ENCODE data around the gene DZIP1.

Gene DZIP1

DNA sequence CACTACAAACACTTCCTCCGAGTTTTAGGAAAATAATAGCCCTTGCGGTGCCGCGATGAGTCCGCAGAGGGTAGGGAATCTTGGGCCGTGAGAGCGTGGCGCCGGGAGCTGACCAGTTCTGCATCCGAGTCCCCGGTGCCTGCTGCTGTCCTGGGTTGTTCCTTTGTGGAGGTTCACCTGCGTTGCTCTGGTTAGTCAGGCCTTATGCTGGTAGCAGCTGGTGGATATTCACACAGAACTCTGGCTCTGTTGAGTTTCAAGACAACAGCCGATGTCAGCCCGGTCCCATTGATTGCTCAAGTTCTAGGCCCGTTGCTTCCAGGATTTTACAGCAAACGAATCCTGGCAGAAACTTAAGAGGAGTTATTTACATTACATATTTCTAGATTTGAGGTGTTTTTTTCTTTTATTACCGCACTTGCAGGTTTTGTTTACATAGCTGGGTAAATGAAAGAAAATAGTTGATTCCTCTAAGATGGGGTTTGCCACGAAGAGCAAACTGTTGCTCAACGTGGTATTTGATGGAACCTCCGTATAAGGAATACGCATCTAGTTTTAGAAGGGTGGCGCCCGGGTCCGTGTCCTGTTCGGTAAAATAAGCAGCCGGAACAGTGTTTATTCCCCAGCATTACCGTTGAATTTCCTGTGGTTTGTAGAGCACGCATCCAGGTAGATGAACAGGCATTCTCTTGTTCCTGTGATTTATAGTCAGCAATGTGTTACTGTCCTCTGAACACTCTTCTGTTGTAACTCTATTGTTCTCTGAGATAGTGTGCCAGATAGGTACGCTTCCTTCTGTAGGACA lies 90.7 kb downstream of the DZIP1 start:
- in situ Hi-C loops (cut with MboI; ENCODE audit: low pct_unique_long_range_greater_than_20kb, low sequenced_read_pairs): no loop called here
- DNase-seq: no peak

DNA sequence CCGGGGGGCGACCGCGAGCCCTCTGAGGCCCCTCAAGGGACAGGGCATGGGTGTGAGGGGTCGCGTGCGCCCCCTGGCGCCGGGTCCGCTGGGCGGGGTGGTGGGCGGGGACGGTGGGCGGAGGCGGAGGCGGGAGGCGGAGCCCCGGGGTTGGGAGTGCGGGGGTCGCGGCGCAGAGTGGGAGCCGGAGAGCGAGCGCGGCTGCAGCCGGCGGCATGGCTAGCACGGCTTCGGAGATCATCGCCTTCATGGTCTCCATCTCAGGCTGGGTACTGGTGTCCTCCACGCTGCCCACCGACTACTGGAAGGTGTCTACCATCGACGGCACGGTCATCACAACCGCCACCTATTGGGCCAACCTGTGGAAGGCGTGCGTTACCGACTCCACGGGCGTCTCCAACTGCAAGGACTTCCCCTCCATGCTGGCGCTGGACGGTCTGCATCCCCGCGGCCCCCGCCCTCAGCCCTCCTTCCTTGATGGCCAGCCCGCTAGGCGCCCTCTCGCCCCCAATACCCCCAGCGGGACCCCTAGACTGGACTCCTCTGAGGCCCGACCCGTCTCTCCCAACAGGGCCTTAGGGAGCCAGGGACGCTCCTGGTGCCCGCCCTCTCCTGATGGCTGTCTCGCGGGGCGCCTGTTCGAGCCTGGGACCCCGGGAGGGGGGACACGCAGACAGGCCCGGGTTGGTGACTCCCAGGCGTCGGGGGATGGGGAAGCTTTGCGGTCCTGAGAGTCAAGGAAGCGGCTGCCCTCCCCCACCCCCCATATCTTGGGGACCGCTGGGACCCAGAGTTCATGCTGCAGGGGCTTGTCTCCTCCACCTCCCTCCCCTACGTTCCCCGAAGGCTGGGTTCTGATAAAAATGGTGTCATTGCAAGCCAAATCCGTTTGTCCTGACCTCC lies 91.7 kb downstream of the DZIP1 start, which contains the start of gene CLDN10:
Gene CLDN10, plus strand, starts transcription at position 182 of the 903 bp plus-strand sequence. Its CDS starts 34 bp downstream, at position 216.
- in situ Hi-C loops (cut with MboI; ENCODE audit: low pct_unique_long_range_greater_than_20kb, low sequenced_read_pairs): no loop called here
- no peak for DNase-seq

DNA sequence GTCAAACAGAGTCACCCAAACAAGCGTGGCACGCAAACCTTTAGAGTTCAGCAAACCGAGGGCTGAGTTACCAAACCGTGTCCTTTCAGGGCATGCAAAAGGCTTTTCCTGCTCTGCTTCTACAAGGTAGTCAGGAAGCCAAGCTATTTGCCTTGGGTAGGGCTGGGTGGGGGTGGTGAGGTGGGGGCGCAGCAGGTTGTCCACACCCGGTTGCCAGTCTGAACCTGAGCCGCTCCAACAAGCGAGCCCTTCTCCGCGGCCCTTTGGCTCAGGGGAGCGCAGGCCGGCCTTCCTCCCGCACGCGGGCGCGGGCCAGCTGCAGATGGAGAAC lies 92.3 kb downstream of the DZIP1 start:
- in situ Hi-C loops (cut with MboI; ENCODE audit: low pct_unique_long_range_greater_than_20kb, low sequenced_read_pairs): no loop called here
- DNase-seq: no peak

DNA sequence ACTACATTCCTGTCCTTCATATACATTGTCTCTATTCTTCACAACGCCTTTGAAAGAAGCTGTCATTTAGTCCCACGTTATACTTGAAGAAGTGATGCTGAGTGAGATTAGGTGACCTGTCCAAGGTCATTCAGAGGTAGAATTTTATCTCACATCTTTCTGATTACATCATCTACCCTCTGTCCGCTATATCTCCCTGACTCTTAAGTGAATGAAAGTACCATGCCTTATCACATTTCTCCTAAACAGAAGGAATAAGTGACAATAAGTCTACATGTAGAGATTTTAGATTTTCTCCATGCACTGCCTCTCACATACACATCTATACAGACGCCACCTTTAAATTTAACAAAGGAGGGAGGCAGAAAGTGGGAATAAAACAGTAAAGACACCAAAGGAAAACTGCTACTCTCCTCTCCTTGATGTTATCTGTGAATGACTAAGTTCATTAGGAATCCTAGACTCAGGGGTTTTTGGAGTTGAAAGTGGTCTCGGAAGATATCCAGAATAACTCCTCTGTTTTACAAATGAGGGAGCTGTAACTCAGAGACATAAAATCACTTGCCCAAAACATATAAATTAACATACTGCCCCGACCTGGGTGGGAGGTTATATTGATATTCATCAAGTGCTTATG lies 96.9 kb downstream of the DZIP1 start:
- in situ Hi-C loops (cut with MboI; ENCODE audit: low pct_unique_long_range_greater_than_20kb, low sequenced_read_pairs): no loop called here
- no peak for DNase-seq

DNA sequence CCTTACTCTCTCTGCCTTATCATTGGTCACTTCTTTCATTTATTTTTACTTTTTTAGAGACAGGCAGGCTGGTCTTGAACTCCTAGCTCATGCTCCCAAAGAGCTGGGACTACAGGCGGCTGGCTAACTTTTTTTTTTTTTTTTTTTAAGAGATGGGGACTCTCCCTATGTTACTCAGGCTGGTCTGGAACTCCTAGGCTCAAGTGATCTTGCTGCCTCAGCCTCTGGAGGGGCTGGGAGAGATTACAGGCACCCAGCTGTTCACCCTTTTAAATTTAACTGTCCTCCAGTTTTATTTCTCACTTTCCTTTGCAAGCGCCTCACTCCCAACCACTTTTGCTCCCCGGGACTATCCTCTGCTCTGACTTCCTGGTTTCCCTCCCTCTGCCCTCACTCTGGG lies 97.6 kb downstream of the DZIP1 start:
- in situ Hi-C loops (cut with MboI; ENCODE audit: low pct_unique_long_range_greater_than_20kb, low sequenced_read_pairs): no loop called here
- DNase-seq: no peak

DNA sequence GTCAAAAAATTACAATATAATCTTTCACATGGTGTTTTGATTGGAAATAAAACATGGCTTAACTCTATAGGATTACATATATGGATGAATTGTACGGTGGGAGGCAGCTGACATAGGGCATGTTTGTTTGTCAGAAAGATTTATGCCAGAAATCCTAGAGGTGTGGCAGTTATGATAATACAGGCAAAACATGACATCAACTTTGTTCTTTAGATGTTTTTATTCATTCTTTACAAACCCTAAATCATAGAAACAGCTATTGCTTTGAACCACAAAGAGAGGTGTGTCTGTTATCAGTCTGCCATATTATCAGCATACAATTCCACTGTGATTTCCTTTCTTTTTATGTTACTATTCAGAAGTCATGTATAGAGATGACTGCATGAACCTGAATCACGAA lies 100.2 kb downstream of the DZIP1 start:
- DNase-seq: no peak
- in situ Hi-C loops (cut with MboI; ENCODE audit: low pct_unique_long_range_greater_than_20kb, low sequenced_read_pairs): no loop called here

DNA sequence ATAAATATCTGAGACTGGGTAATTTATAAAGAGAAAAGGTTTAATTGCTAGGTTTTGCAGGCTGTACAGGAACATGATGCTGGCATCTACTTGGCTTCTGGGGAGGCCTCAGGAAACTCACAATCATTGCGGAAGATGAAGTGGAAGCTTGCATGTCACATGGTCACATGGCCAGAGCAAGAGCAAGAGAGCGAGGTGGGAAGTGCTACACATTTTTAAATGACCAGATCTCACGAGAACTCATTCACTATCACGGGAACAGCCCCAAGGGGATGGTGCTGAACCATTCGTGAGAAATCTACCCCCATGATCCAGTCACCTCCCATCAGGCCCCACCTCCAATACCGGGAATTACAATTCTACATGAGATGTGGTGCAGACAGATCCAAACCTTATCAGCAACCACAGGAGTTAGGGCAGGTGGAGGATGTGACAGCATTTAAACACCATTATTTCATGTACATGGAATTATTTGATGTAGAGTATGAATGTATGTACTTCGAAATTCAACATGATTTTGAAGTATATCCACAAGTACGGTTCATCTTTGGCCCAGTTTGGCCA lies 102.5 kb downstream of the DZIP1 start:
- in situ Hi-C loops (cut with MboI; ENCODE audit: low pct_unique_long_range_greater_than_20kb, low sequenced_read_pairs): no loop called here
- DNase-seq: no peak

DNA sequence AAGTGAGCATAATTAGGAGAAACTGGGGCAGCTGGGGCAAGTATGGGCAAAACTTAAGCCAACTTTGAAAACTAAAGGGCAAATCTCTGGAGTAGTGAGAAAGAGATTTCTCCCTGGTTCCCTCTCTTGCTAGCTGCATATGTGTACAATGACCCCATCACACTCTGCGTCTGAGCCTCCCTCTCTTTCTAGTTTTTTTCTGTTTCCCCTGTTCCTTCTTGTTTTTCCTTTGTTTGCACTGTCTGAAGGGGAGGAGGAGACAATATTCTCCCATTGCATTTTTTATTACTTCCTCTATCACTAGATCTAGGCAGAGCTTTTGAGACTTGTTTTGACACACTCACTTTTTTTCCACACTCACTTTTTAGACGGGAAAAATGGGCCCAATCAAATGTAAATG lies 103.2 kb downstream of the DZIP1 start:
- peak; percentile 48 for DNase-seq
- in situ Hi-C loops (cut with MboI; ENCODE audit: low pct_unique_long_range_greater_than_20kb, low sequenced_read_pairs): no loop called here

DNA sequence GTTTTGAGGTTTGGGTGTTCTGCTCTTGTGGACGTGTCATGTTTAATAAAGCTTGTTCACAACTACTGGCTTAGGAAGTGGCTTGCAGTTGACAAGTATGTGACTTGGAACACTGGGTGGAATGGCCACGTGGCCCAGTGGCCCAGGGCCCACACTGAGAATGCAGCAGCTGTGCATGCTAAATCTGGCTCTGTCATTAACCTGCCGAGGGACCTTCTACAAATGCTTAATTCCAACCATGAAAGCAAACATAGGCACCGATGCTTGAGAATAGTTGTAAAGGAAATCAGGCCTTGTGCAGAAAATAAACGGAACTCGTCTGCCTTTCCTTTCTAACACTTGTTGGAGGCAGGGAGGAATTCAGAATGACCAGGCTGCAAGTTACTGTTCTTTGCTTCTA lies 103.6 kb downstream of the DZIP1 start:
- DNase-seq: no peak
- in situ Hi-C loops (cut with MboI; ENCODE audit: low pct_unique_long_range_greater_than_20kb, low sequenced_read_pairs): no loop called here

DNA sequence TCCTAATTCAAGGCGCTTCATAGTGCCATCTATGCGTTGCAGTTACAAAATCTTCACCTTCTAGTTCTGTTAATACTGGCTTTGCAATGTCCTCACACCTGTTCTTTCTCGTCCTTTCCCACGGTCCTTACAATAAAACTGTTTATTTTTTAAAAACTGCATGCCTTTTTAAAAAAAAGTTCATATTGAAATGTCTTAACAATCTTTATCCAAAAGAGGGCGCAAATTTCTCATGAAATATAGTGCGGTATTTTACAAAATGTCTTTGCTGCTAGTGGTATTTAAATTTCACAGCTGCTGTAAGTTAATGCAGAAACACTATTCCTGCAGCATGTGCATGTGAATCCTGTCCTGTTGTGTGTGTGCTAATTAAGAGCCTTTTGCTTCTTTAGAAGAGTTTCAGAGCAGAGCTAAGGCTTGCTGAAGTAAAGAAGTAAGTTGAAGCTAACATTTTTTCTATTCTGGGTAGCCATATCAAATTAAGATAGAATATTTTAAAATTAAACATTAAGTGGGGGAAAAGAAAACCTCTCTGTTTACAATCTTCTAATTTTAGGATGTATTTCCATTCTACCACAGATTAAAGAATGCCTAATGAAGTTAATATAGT lies 107.8 kb downstream of the DZIP1 start:
- DNase-seq: peak; percentile 47
- in situ Hi-C loops (cut with MboI; ENCODE audit: low pct_unique_long_range_greater_than_20kb, low sequenced_read_pairs): no loop called here

DNA sequence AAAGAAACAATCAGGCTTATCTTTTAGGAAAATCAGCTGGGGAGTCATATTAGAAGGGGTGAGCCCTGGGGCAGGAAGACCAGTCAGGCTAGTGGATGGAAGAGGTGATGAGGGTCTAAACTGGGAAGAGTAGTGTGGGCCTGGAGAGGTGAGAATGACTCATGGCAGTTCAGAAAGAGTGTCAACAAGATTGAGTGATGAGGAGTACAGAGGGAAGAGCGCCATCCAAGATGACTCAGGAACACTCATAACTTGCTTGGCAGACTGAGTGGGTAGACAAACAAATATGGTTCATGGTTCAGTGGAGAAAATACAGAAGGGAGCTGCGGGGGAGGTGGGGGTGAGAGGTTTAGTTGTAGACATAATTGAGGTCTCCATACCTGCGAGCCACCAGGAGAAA lies 109.3 kb downstream of the DZIP1 start:
- in situ Hi-C loops (cut with MboI; ENCODE audit: low pct_unique_long_range_greater_than_20kb, low sequenced_read_pairs): no loop called here
- no peak for DNase-seq

DNA sequence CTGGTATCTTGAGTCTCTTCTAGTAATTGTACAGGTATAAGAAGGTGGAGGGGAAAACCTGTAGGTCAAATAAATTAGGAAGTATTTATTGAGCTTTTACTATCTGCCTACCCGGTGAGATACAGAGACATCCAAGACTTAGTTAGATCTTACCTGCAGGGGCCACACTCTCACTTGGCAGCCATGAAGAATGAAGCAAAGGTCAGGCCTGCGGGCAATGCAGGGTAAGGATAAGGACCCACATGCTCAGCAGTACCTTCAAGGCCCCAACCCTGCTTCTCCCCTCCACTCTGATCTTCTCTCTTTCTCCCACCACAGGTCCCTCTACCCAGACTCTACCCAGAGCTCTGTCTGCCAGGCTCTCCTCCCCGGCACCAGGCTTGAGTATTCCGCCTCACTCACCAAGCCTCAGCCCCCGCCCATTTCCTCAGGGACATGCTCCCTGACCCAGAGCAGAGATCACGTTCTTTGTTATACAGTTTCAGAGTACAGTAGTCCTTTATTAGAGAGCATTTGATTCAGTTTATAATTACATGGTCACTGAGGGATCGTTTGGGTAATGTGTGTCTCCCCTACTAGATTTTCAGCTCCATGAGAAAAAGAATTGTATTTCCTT lies 110.9 kb downstream of the DZIP1 start:
- in situ Hi-C loops (cut with MboI; ENCODE audit: low pct_unique_long_range_greater_than_20kb, low sequenced_read_pairs): no loop called here
- DNase-seq: no peak

DNA sequence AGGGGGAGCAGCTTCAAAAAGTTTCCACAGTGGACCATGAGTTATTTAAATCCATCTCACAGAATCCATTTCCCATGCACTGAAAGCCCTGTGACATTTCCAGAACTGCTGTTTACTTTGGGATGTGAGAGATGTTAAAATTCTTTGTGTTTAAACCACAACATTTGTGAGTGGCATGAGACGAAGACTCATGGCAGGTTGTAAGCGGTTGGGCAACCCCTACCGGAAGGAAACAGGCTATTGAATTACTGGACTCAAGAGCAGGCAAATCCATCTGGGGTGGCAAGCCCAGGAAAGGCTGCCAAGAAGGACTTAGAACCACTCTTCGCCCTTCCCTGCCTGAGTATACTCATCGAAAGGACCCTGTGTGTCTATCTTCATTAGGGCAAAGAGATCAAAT lies 114.3 kb downstream of the DZIP1 start:
- DNase-seq: peak; percentile 83
- in situ Hi-C loops (cut with MboI; ENCODE audit: low pct_unique_long_range_greater_than_20kb, low sequenced_read_pairs): no loop called here
